K562 (cell line): ENCODE data around the gene ACER3. TPM values are rescaled to one million over a fixed set of nuclear protein-coding genes. Genes with fewer than 3 reads are reported as not detected.

ENCODE experiments used
- CCAR2 ChIP-seq: fragments of 200-400 bp; formaldehyde crosslinking; IDR thresholded peaks from 2 replicates; pipeline ENCODE4 v1.6.1; 2017; ENCODE audit warnings: mild to moderate bottlenecking, low read depth, low read length
- CEBPZ ChIP-seq: fragments of 150-350 bp; IDR thresholded peaks from 2 replicates; pipeline ENCODE4 v1.6.1; 2014; ENCODE audit warnings: low read depth, mild to moderate bottlenecking, low read length, borderline replicate concordance
- CREB5 ChIP-seq: fragments of 250-450 bp; sonication (Bioruptor Pico); IDR thresholded peaks from 2 replicates; pipeline ENCODE4 v1.5.0; 2020; ENCODE audit warnings: mild to moderate bottlenecking
- CXXC5 ChIP-seq: fragments of 250-450 bp; sonication (Bioruptor Pico); IDR thresholded peaks from 2 replicates; pipeline ENCODE4 v1.8.0; 2022; ENCODE audit warnings: inconsistent platforms, mild to moderate bottlenecking, moderate library complexity
- E2F5 ChIP-seq: sonication (generic); formaldehyde crosslinking; IDR thresholded peaks from 2 replicates; pipeline ENCODE4 v1.8.0; 2022; ENCODE audit warnings: mild to moderate bottlenecking, missing genetic modification reagents
- MCM7 ChIP-seq, 2 experiments: fragments of 450-650 bp; IDR thresholded peaks; 2 replicates each; pipeline ENCODE4 v1.6.1; 2016 to 2018
- MEIS2 ChIP-seq: fragments of 450-650 bp; IDR thresholded peaks from 2 replicates; pipeline ENCODE4 v1.6.1; 2014; ENCODE audit warnings: mild to moderate bottlenecking; ENCODE audit not compliant: partially characterized antibody
- MTA3 ChIP-seq: fragments of 450-650 bp; formaldehyde crosslinking; IDR thresholded peaks from 2 replicates; pipeline ENCODE4 v1.6.1; 2017; ENCODE audit warnings: mild to moderate bottlenecking, borderline replicate concordance
- PBX2 ChIP-seq, 2 experiments: IDR thresholded peaks in 1 of 2; conservative IDR thresholded peaks in 1 of 2; 2 replicates each; pipeline ENCODE4 v1.6.1; 2016; ENCODE audit warnings: low read depth in 2 of 2, mild to moderate bottlenecking in 1 of 2, missing compliant biosample characterization in 1 of 2, missing genetic modification characterization in 1 of 2, moderate library complexity in 1 of 2
- PHF20 ChIP-seq: fragments of 450-650 bp; IDR thresholded peaks from 2 replicates; pipeline ENCODE4 v1.6.1; 2018; ENCODE audit not compliant: partially characterized antibody
- PKNOX1 ChIP-seq: fragments of 450-650 bp; IDR thresholded peaks from 2 replicates; pipeline ENCODE4 v1.6.1; 2016
- SFPQ ChIP-seq: fragments of 200-400 bp; formaldehyde crosslinking; IDR thresholded peaks from 2 replicates; pipeline ENCODE4 v1.6.1; 2017; ENCODE audit warnings: mild to moderate bottlenecking, low read depth, low read length, moderate library complexity
- SOX6 ChIP-seq: fragments of 450-650 bp; IDR thresholded peaks from 2 replicates; pipeline ENCODE4 v1.6.1; 2014; ENCODE audit warnings: mild to moderate bottlenecking
- YY1 ChIP-seq, 3 experiments: IDR thresholded peaks; 2 replicates each; pipeline ENCODE4 v1.6.1; 2011; ENCODE audit warnings: low read length in 2 of 3, mild to moderate bottlenecking in 2 of 3, moderate library complexity in 2 of 3, borderline replicate concordance in 1 of 3, control low read depth in 1 of 3, low read depth in 1 of 3; ENCODE audit not compliant: insufficient read depth in 3 of 3, insufficient replicate concordance in 2 of 3, control insufficient read depth in 1 of 3, insufficient read length in 1 of 3; ENCODE audit errors: extremely low read depth in 1 of 3
- ZNF79 ChIP-seq: fragments of 250-450 bp; sonication (Bioruptor Pico); IDR thresholded peaks from 2 replicates; pipeline ENCODE4 v1.4.0; 2020; ENCODE audit warnings: low read depth, mild to moderate bottlenecking, moderate library complexity
- polyA plus RNA-seq, 8 experiments: library from polyadenylated mRNA; depleted of rRNA in 4 of 8; stranded (reverse) in 5 of 8; unstranded in 3 of 8; fragments of >200 nt; fragmentation: Nextera tagmentation in 2 of 8; fragmentation: Illumina TruSeq in 1 of 8; extraction: Ambion mirVana in 2 of 8; extraction: Trizol in 1 of 8; gene quantifications; 2 replicates each; pipeline versions ENCODE4 v1.2.1 to v1.2.3, GENCODE V29; 2011 to 2014; ENCODE audit warnings: inconsistent platforms in 1 of 8, missing spikeins in 1 of 8
- total RNA-seq, 7 experiments: library from RNA; depleted of rRNA in 6 of 7; stranded (reverse); fragments of >200 nt in 6 of 7; fragmentation: Illumina TruSeq in 2 of 7; extraction: Trizol in 2 of 7; gene quantifications; 2 replicates each; pipeline versions ENCODE4 v1.2.1 to v1.2.3, GENCODE V29; 2011 to 2021; ENCODE audit warnings: low replicate concordance in 1 of 7

Gene ACER3
- total and polyA plus RNA-seq, 9 of the 15 experiments (the other 6 are each of a cell fraction or from before 2014, with no cell fraction given): 2.0 to 23.8 (median 9.5) TPM

GRCh38 chr11:76839311-76839710, 21.4 kb upstream of the ACER3 start (continued):
- TF ChIP-seq SFPQ (no peak), PBX2 (CRISPR knock-in tag; IDR thresholded peaks at IDR 0.05; ENCODE audit: low read depth) (no peak), PBX2 (tag; conservative IDR thresholded peaks at IDR 0.05; ENCODE audit: low read depth) (peak; percentile 41; the same call in 1 of the 2 replicates), CEBPZ (no peak), CXXC5 (CRISPR knock-in tag) (no peak), MEIS2 (peak; percentile 52), SOX6 (no peak), PKNOX1 (peak; percentile 25; the same call in 1 of the 2 replicates), ZNF79 (CRISPR knock-in tag) (no peak), CCAR2 (no peak), MCM7 (IDR thresholded peaks at IDR 0.05) (no peak), PHF20 (no peak), YY1 (IDR thresholded peaks at IDR 0.05; ENCODE audit: borderline replicate concordance in 1 of 3, control insufficient read depth in 1 of 3, extremely low read depth in 1 of 3, insufficient read depth in 3 of 3, insufficient read length in 1 of 3, insufficient replicate concordance in 2 of 3, low read depth in 1 of 3, low read length in 2 of 3) (no peak), E2F5 (CRISPR knock-in tag) (no peak), MTA3 (no peak), CREB5 (CRISPR knock-in tag) (no peak)
